H9 (cell line): ENCODE results near the gene ANO6. TPM values are rescaled to one million over a fixed set of nuclear protein-coding genes. Genes with fewer than 3 reads are reported as not detected.
A peak's percentile ranks its signal among the peaks of the same experiment; 100 is the strongest.
"Not testable (repeated sequence)": the region's sequence is repeated elsewhere in the genome, so short reads cannot be mapped to it uniquely, and the experiment has no call there.

Experiments
- DNase-seq: peaks from one replicate; pipeline ENCODE4 v3.0.0-alpha.2; 2017
- H2AFZ ChIP-seq: one replicate; pipeline ENCODE4 v1.6.1; 2013; ENCODE audit warnings: mild to moderate bottlenecking, low read length, control low read depth, moderate library complexity
- H2AK5ac ChIP-seq: 2 replicates; pipeline ENCODE4 v1.6.1; 2013; ENCODE audit warnings: low read length, control low read depth, mixed read lengths; ENCODE audit not compliant: insufficient read length
- H2BK120ac ChIP-seq: one replicate; pipeline ENCODE4 v1.6.1; 2013; ENCODE audit warnings: low read depth, mild to moderate bottlenecking, low read length, control low read depth, inconsistent platforms; ENCODE audit not compliant: poor library complexity, severe bottlenecking
- H2BK12ac ChIP-seq: 2 replicates; pipeline ENCODE4 v1.6.1; 2013; ENCODE audit warnings: low read length, control low read depth, mixed read lengths, low read depth; ENCODE audit not compliant: insufficient read length
- H2BK15ac ChIP-seq: 2 replicates; pipeline ENCODE4 v1.6.1; 2013; ENCODE audit warnings: low read depth, low read length, control low read depth
- H2BK20ac ChIP-seq: one replicate; pipeline ENCODE4 v1.6.1; 2013; ENCODE audit warnings: low read depth, mild to moderate bottlenecking, low read length, control low read depth, inconsistent platforms; ENCODE audit not compliant: poor library complexity, severe bottlenecking
- H2BK5ac ChIP-seq: 2 replicates; pipeline ENCODE4 v1.6.1; 2013; ENCODE audit warnings: low read length, control low read depth, mixed read lengths; ENCODE audit not compliant: insufficient read length
- H3K14ac ChIP-seq: 2 replicates; pipeline ENCODE4 v1.6.1; 2013; ENCODE audit warnings: low read length, control low read depth; ENCODE audit not compliant: insufficient read depth
- H3K18ac ChIP-seq: 2 replicates; pipeline ENCODE4 v1.6.1; 2013; ENCODE audit warnings: low read depth, mild to moderate bottlenecking, mixed read lengths, low read length, control low read depth; ENCODE audit not compliant: insufficient read length
- H3K23ac ChIP-seq: 2 replicates; pipeline ENCODE4 v1.6.1; 2013; ENCODE audit warnings: low read length, control low read depth, mixed read lengths, low read depth; ENCODE audit not compliant: insufficient read length
- H3K23me2 ChIP-seq: 2 replicates; pipeline ENCODE4 v1.6.1; 2013; ENCODE audit warnings: low read depth, mild to moderate bottlenecking, mixed read lengths, low read length, control low read depth; ENCODE audit not compliant: insufficient read length, poor library complexity, severe bottlenecking
- H3K27ac ChIP-seq: 2 replicates; pipeline ENCODE4 v1.5.1; 2013; ENCODE audit warnings: low read length, control low read depth, mixed read lengths, low read depth; ENCODE audit not compliant: insufficient read length
- H3K27me3 ChIP-seq: 2 replicates; pipeline ENCODE4 v1.6.1; 2013; ENCODE audit warnings: low read length, control low read depth, inconsistent platforms; ENCODE audit not compliant: insufficient read depth
- H3K4ac ChIP-seq: 2 replicates; pipeline ENCODE4 v1.6.1; 2013; ENCODE audit warnings: low read depth, mild to moderate bottlenecking, control low read depth, inconsistent platforms, low read length, moderate library complexity
- H3K4me1 ChIP-seq: 2 replicates; pipeline ENCODE4 v1.6.1; 2013; ENCODE audit warnings: low read length, control low read depth, inconsistent platforms; ENCODE audit not compliant: insufficient read depth
- H3K4me2 ChIP-seq: 2 replicates; pipeline ENCODE4 v1.6.1; 2013; ENCODE audit warnings: low read length, control low read depth, mixed read lengths; ENCODE audit not compliant: insufficient read length, insufficient read depth
- H3K56ac ChIP-seq: 2 replicates; pipeline ENCODE4 v1.6.1; 2013; ENCODE audit warnings: low read depth, mild to moderate bottlenecking, mixed read lengths, low read length, control low read depth; ENCODE audit not compliant: insufficient read length
- H3K79me1 ChIP-seq: 2 replicates; pipeline ENCODE4 v1.6.1; 2013; ENCODE audit warnings: low read depth, mild to moderate bottlenecking, moderate library complexity, low read length, control low read depth, inconsistent platforms; ENCODE audit not compliant: insufficient read depth, poor library complexity, severe bottlenecking
- H3K79me2 ChIP-seq: 2 replicates; pipeline ENCODE4 v1.6.1; 2013; ENCODE audit warnings: low read length, control low read depth, inconsistent platforms; ENCODE audit not compliant: insufficient read depth
- H3K9ac ChIP-seq: 2 replicates; pipeline ENCODE4 v1.6.1; 2013; ENCODE audit warnings: low read length, control low read depth, mixed read lengths; ENCODE audit not compliant: insufficient read length; ENCODE audit errors: extremely low read depth
- H3K9me3 ChIP-seq: one replicate; pipeline ENCODE4 v1.6.1; 2013; ENCODE audit warnings: low read depth, low read length, inconsistent platforms; ENCODE audit not compliant: control insufficient read depth
- H3T11ph ChIP-seq: one replicate; pipeline ENCODE4 v1.6.1; 2013; ENCODE audit warnings: mild to moderate bottlenecking, low read length, control low read depth, inconsistent platforms
- H4K20me1 ChIP-seq: one replicate; pipeline ENCODE4 v1.6.1; 2013; ENCODE audit not compliant: control insufficient read depth, insufficient read length, insufficient read depth
- H4K5ac ChIP-seq: 2 replicates; pipeline ENCODE4 v1.6.1; 2013; ENCODE audit warnings: low read depth, mild to moderate bottlenecking, mixed read lengths, low read length, control low read depth; ENCODE audit not compliant: insufficient read length
- H4K8ac ChIP-seq: replicated peaks from 2 replicates; pipeline ENCODE4 v1.6.1; 2013; ENCODE audit warnings: low read length, control low read depth, mixed read lengths, low read depth; ENCODE audit not compliant: insufficient read length
- H4K91ac ChIP-seq: 2 replicates; pipeline ENCODE4 v1.6.1; 2013; ENCODE audit warnings: low read depth, mild to moderate bottlenecking, moderate library complexity, mixed read lengths, low read length, control low read depth; ENCODE audit not compliant: insufficient read length
- H3K27ac Mint-ChIP-seq, 3 experiments: 2 replicates in 2 of 3; 3 replicates in 1 of 3; pipeline ENCODE4 v1.8.0; 2020 to 2021; ENCODE audit warnings: mixed read lengths in 3 of 3, mild to moderate bottlenecking in 1 of 3, moderate library complexity in 1 of 3
- H3K27me3 Mint-ChIP-seq: 2 replicates; pipeline ENCODE4 v1.8.0; 2021; ENCODE audit warnings: low read depth, mild to moderate bottlenecking, moderate library complexity, mixed read lengths
- H3K36me3 Mint-ChIP-seq, 3 experiments: 2 replicates in 2 of 3; 3 replicates in 1 of 3; pipeline ENCODE4 v1.8.0; 2020 to 2021; ENCODE audit warnings: low read depth in 3 of 3, mixed read lengths in 3 of 3; ENCODE audit not compliant: insufficient read depth in 1 of 3
- H3K4me1 Mint-ChIP-seq, 2 experiments: 2 replicates each; pipeline ENCODE4 v1.8.0; 2020; ENCODE audit warnings: mixed read lengths in 2 of 2
- H3K4me3 Mint-ChIP-seq, 2 experiments: 2 replicates in 1 of 2; 3 replicates in 1 of 2; pipeline ENCODE4 v1.8.0; 2020 to 2021; ENCODE audit warnings: mild to moderate bottlenecking in 2 of 2, mixed read lengths in 2 of 2, moderate library complexity in 1 of 2
- H3K9me3 Mint-ChIP-seq, 2 experiments: 2 replicates in 1 of 2; 3 replicates in 1 of 2; pipeline ENCODE4 v1.8.0; 2020; ENCODE audit warnings: mild to moderate bottlenecking in 2 of 2, mixed read lengths in 2 of 2, moderate library complexity in 1 of 2
- CTCF ChIP-seq: fragments of 200-600 bp; sonication (generic); conservative IDR thresholded peaks from 3 replicates; pipeline ENCODE4 v1.8.0; 2021; ENCODE audit warnings: antibody characterized with exemption, mild to moderate bottlenecking
- WGBS: extraction: QIAGEN DNeasy Blood & Tissue Kit; methylation state at CpG from one replicate; pipeline ENCODE4 v1.1.7; 2013; ENCODE audit warnings: missing lambda C conversion rate, low lambda C conversion rate, mixed read lengths; ENCODE audit not compliant: insufficient read length; ENCODE audit errors: extremely low coverage; 5-methylcytosine and 5-hydroxymethylcytosine counted together
- total RNA-seq: library from RNA; stranded (reverse); gene quantifications from 2 replicates; pipeline ENCODE4 v1.2.1, GENCODE V29; 2021

ANO6 gene
- total RNA-seq, 1 experiment from 2014 or later, result 24.3 TPM

GRCh38 chr12:45235087-45236025 is 19.5 kb downstream of the ANO6 start:
- Histone ChIP-seq H2BK5ac (peak overlapping the region; percentile 93), H3K27me3 (no peaks in the 10 kb centered on the region), H2BK120ac (no peak overlapping the region), H3K9ac (no peak overlapping the region), H3K23ac (no peak overlapping the region), H3K14ac (0 out of 2 replicates have a peak overlapping the region, but pooled peaks have one; percentile 66), H3K27ac (peak overlapping the region; percentile 95), H4K20me1 (no peaks in the 10 kb centered on the region), H3K4ac (no peak overlapping the region; the same call in 1 of the 2 replicates), H3K18ac (peak overlapping the region; percentile 3), H3K9me3 (no peaks in the 10 kb centered on the region), H3K79me1 (no peaks in the 10 kb centered on the region), H2BK15ac (no peak overlapping the region), H2AFZ (no peak overlapping the region), H3K23me2 (no peaks in the 10 kb centered on the region), H3K4me2 (peak overlapping the region; percentile 48), H2AK5ac (peak overlapping the region; percentile 96), H2BK20ac (no peak overlapping the region), H4K8ac (no peak overlapping the region), H2BK12ac (peak overlapping the region; percentile 96), H3K56ac (no peak overlapping the region), H4K5ac (no peak overlapping the region), H3K4me1 (peaks cover 15% of the 10 kb centered on the region; the same call in 1 of the 2 replicates), H3K79me2 (peaks cover 1% of the 10 kb centered on the region; the same call in 1 of the 2 replicates), H3T11ph (no peak overlapping the region), H4K91ac (peak overlapping the region; percentile 26)
- no CpG with 5 or more reads among the region's 4 CpGs for WGBS
- peak overlapping the region; percentile 95 to 98 (median 97) for H3K27ac Mint-ChIP-seq
- no peak for TF ChIP-seq CTCF
- peak; percentile 80 for DNase-seq
- H3K36me3 Mint-ChIP-seq, result peaks cover 5 to 14% (median 6%) of the 10 kb centered on the region in 3 experiments
- H3K9me3 Mint-ChIP-seq, result peaks cover 0 to 6% of the 10 kb centered on the region in 2 experiments; a peak in 3 of 5 replicates
- H3K27me3 Mint-ChIP-seq, result no peaks in the 10 kb centered on the region; the same call in 1 of the 2 replicates
- H3K4me1 Mint-ChIP-seq, result peaks cover 59 to 60% of the 10 kb centered on the region in 2 experiments
- peak overlapping the region; percentile 32 to 66; a peak in 4 of 5 replicates for H3K4me3 Mint-ChIP-seq

- not testable (repeated sequence) for H3K79me1 ChIP-seq, H4K5ac ChIP-seq, DNase-seq, H3K23ac ChIP-seq, H3T11ph ChIP-seq, H3K9me3 Mint-ChIP-seq, H2BK120ac ChIP-seq, H3K4ac ChIP-seq, H3K18ac ChIP-seq, H2BK12ac ChIP-seq, H3K14ac ChIP-seq, H3K4me3 Mint-ChIP-seq, H2AK5ac ChIP-seq, H4K8ac ChIP-seq, H4K91ac ChIP-seq, H2AFZ ChIP-seq, H3K27me3 Mint-ChIP-seq, H3K27ac ChIP-seq, H4K20me1 ChIP-seq, H2BK5ac ChIP-seq, H3K9me3 ChIP-seq, H3K27me3 ChIP-seq, H3K23me2 ChIP-seq, H3K56ac ChIP-seq, H3K27ac Mint-ChIP-seq, H3K9ac ChIP-seq, H3K79me2 ChIP-seq, H2BK20ac ChIP-seq, H2BK15ac ChIP-seq, H3K4me2 ChIP-seq
- Mint-ChIP-seq H3K36me3 (peaks cover 5 to 14% (median 9%) of the 10 kb centered on the region in 3 experiments), H3K4me1 (peaks cover 60 to 63% of the 10 kb centered on the region in 2 experiments)
- peaks cover 15% of the 10 kb centered on the region; the same call in 1 of the 2 replicates for H3K4me1 ChIP-seq
- WGBS, result no CpG with 5 or more reads among the region's 2 CpGs
These were observed 20.5 kb downstream of the ANO6 start for GRCh38 chr12:45236383-45236782.
